Skeletal muscle satellite cell (primary cell): Measurements from ENCODE around the gene ZBTB34.

Source experiments
- H3K27me3 ChIP-seq: 2 replicates; pipeline ENCODE4 v1.7.0; 2013; ENCODE audit warnings: low read length; ENCODE audit not compliant: control insufficient read depth, insufficient read depth
- H3K36me3 ChIP-seq: 2 replicates; pipeline ENCODE4 v1.7.0; 2013; ENCODE audit warnings: mild to moderate bottlenecking, control low read depth, low read length; ENCODE audit not compliant: insufficient read depth
- H3K4me1 ChIP-seq: 2 replicates; pipeline ENCODE4 v1.7.0; 2013; ENCODE audit warnings: low read length; ENCODE audit not compliant: control insufficient read depth, insufficient read depth
- H3K4me2 ChIP-seq: 2 replicates; pipeline ENCODE4 v1.7.0; 2013; ENCODE audit warnings: mild to moderate bottlenecking, low read length
- H3K4me3 ChIP-seq: 2 replicates; pipeline ENCODE4 v1.7.0; 2013; ENCODE audit warnings: low read length
- H3K9ac ChIP-seq: 2 replicates; pipeline ENCODE4 v1.7.0; 2013; ENCODE audit warnings: mild to moderate bottlenecking, low read depth, low read length, moderate library complexity
- H3K9me3 ChIP-seq: replicated peaks from 2 replicates; pipeline ENCODE4 v1.7.0; 2013; ENCODE audit warnings: mild to moderate bottlenecking, control low read depth, low read length

The ZBTB34 gene

DNA sequence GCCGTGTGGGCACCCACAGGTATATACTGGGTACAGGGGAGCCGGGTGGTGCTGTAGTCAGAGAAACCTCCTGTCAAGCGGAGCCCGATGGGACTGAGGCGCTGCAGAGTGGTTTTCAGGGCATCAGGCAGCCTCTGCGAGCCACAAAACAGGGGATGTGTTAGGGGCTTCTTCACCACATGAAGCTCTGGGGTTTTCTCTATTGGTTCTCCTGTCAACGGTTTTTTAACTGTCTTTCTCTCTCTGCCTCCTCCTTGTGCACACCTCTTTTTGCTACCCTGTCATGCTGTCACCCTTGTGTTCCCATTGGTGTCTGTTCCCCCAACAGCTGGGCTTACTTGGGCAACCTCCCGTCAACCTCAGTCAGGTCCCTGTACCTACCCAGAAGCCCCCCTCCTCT lies 74.0 kb downstream of the ZBTB34 start:
- Histone ChIP-seq H3K36me3 (no peaks in the 10 kb centered on the region), H3K4me3 (no peak overlapping the region), H3K4me2 (no peak overlapping the region), H3K27me3 (peaks cover 44% of the 10 kb centered on the region), H3K4me1 (no peaks in the 10 kb centered on the region), H3K9me3 (no peaks in the 10 kb centered on the region), H3K9ac (no peak overlapping the region)
